MCF 10A (cell line): ENCODE results near the gene BBC3. TPM values are rescaled to one million over a fixed set of nuclear protein-coding genes. Genes with fewer than 3 reads are reported as not detected.

Experiments
- BruUV-seq: library from RNA; stranded (reverse); fragments of 400-500 nt; replicated peaks from 2 replicates; lab custom pipeline; 2021; lab: Mats Ljungman, UMichigan
- CTCF ChIA-PET: fragments of 300-600 bp; sonication (Branson Sonifier 250); formaldehyde crosslinking; extraction: SDS; loops from one replicate; lab custom pipeline; 2021; ENCODE audit warnings: antibody characterized with exemption, inconsistent platforms; lab: Yijun Ruan, JAX
- POLR2A ChIA-PET: fragments of 300-600, 350-650 bp; sonication (Branson Sonifier 250); formaldehyde crosslinking; extraction: SDS; loops from one replicate; lab custom pipeline; 2020; ENCODE audit warnings: antibody characterized with exemption, inconsistent platforms; lab: Yijun Ruan, JAX
- DNase-seq: peaks from one replicate; pipeline ENCODE4 v3.0.0-alpha.2; 2018; ENCODE audit not compliant: unreplicated experiment
- H3K27ac Mint-ChIP-seq: one replicate; pipeline ENCODE4 v1.8.0; 2022; ENCODE audit warnings: mild to moderate bottlenecking, low read depth, mixed read lengths; ENCODE audit not compliant: unreplicated experiment
- H3K27me3 Mint-ChIP-seq: one replicate; pipeline ENCODE4 v1.8.0; 2022; ENCODE audit warnings: mixed read lengths; ENCODE audit not compliant: insufficient read depth, unreplicated experiment
- H3K36me3 Mint-ChIP-seq: one replicate; pipeline ENCODE4 v1.8.0; 2022; ENCODE audit warnings: mild to moderate bottlenecking, moderate library complexity, mixed read lengths; ENCODE audit not compliant: insufficient read depth, unreplicated experiment
- H3K4me1 Mint-ChIP-seq: one replicate; pipeline ENCODE4 v1.8.0; 2022; ENCODE audit warnings: mixed read lengths; ENCODE audit not compliant: insufficient read depth, unreplicated experiment
- H3K4me3 Mint-ChIP-seq: one replicate; pipeline ENCODE4 v1.8.0; 2022; ENCODE audit warnings: mild to moderate bottlenecking, moderate library complexity, mixed read lengths; ENCODE audit not compliant: unreplicated experiment
- H3K9me3 Mint-ChIP-seq: one replicate; pipeline ENCODE4 v1.8.0; 2022; ENCODE audit warnings: mixed read lengths; ENCODE audit not compliant: unreplicated experiment
- CTCF ChIP-seq: fragments of 200-600 bp; IDR thresholded peaks from one replicate; pipeline ENCODE4 v1.8.0; 2022; ENCODE audit warnings: antibody characterized with exemption, mild to moderate bottlenecking; ENCODE audit not compliant: unreplicated experiment
- intact Hi-C: fragments of 100-400 bp; cut with micrococcal nuclease; formaldehyde crosslinking; loops from 2 replicates; pipeline ENCODE4 v1.14.1; 2022
- total RNA-seq: library from RNA; stranded (reverse); gene quantifications from 2 replicates; pipeline ENCODE4 v1.2.3, GENCODE V29; 2022

Gene BBC3
- total RNA-seq, 1 experiment from 2014 or later, result 19.6 TPM

GRCh38 chr19:47221890-47222289 is 9.1 kb downstream of the BBC3 start:
- intact Hi-C loops, result no loop called here
- no peak for TF ChIP-seq CTCF
- H3K9me3 Mint-ChIP-seq, result no peaks in the 10 kb centered on the region
- BruUV-seq, result no TSS peak
- H3K36me3 Mint-ChIP-seq, result peaks cover 57% of the 10 kb centered on the region
- peaks cover 6% of the 10 kb centered on the region for H3K4me1 Mint-ChIP-seq
- no peaks in the 10 kb centered on the region for H3K27me3 Mint-ChIP-seq
- POLR2A ChIA-PET, result no interaction called here
- H3K4me3 Mint-ChIP-seq, result no peak overlapping the region
- CTCF ChIA-PET, result interaction anchor here (1.0 to 6.0 kb wide), 2 partner anchors 11 to 24 kb away, joined by 4 to 52 read pairs; no protein-coding TSS in a partner anchor
- no peak overlapping the region for H3K27ac Mint-ChIP-seq
- DNase-seq, result no peak

- no peaks in the 10 kb centered on the region for H3K9me3 Mint-ChIP-seq
- ChIA-PET CTCF (interaction anchor here (0.6 to 6.0 kb wide), 4 partner anchors 11 to 208 kb away, joined by 3 to 52 read pairs (median 4); no protein-coding TSS in a partner anchor), POLR2A (no interaction called here)
- no TSS peak for BruUV-seq
- peaks cover 51% of the 10 kb centered on the region for H3K36me3 Mint-ChIP-seq
- H3K4me3 Mint-ChIP-seq, result no peak overlapping the region
- DNase-seq, result no peak
- H3K27ac Mint-ChIP-seq, result no peak overlapping the region
- TF ChIP-seq CTCF, result no peak
- H3K4me1 Mint-ChIP-seq, result peaks cover 6% of the 10 kb centered on the region
- no peaks in the 10 kb centered on the region for H3K27me3 Mint-ChIP-seq
- intact Hi-C loops, result no loop called here
Observed at GRCh38 chr19:47221080-47221841, 9.7 kb downstream of the BBC3 start.

- CTCF ChIA-PET, result interaction anchor here (1.3 to 10.9 kb wide), 2 partner anchors 10 to 31 kb away, joined by 5 to 292 read pairs; no protein-coding TSS in a partner anchor
- Mint-ChIP-seq H3K27me3 (no peaks in the 10 kb centered on the region), H3K36me3 (peaks cover 29% of the 10 kb centered on the region), H3K4me1 (peaks cover 4% of the 10 kb centered on the region), H3K9me3 (no peaks in the 10 kb centered on the region), H3K27ac (no peak overlapping the region), H3K4me3 (no peak overlapping the region)
- no peak for TF ChIP-seq CTCF
- BruUV-seq, result no TSS peak
- POLR2A ChIA-PET, result interaction anchor here (2.4 kb wide), 1 partner anchor 11 kb away, joined by 12 read pairs; no protein-coding TSS in a partner anchor
- intact Hi-C loops, result no loop called here
- DNase-seq, result no peak
Observed at GRCh38 chr19:47215581-47215980, 15.4 kb downstream of the BBC3 start.

- peak; percentile 86 for DNase-seq
- CTCF ChIA-PET, result interaction anchor here (0.5 to 10.9 kb wide), 29 partner anchors 9 to 1789 kb away, joined by 3 to 292 read pairs (median 4); partner anchors contain the start of gene CCDC9
Observed at GRCh38 chr19:47210689-47211316, 20.2 kb downstream of the BBC3 start.

More at GRCh38 chr19:47210689-47211316, 20.2 kb downstream of the BBC3 start:
- POLR2A ChIA-PET, result interaction anchor here (0.6 to 4.6 kb wide), 11 partner anchors 15 to 80 kb away, joined by 3 to 75 read pairs (median 6); partner anchors contain the start of genes CCDC9 and SAE1
- TF ChIP-seq CTCF, result peak; percentile 77
- Mint-ChIP-seq H3K27me3 (no peaks in the 10 kb centered on the region), H3K4me1 (peaks cover 7% of the 10 kb centered on the region), H3K27ac (peak overlapping the region; percentile 88), H3K4me3 (peak overlapping the region; percentile 31), H3K36me3 (peaks cover 43% of the 10 kb centered on the region), H3K9me3 (no peaks in the 10 kb centered on the region)
- BruUV-seq, result no TSS peak
- intact Hi-C loops, result loop anchor here (1.0 kb wide), 2 partner anchors 15 to 33 kb away; no protein-coding TSS in a partner anchor
